H1 (cell line): ENCODE measurements around the gene TTC21A. TPM values are rescaled to one million over a fixed set of nuclear protein-coding genes. Genes with fewer than 3 reads are reported as not detected.

Source experiments
- CREB1 ChIP-seq: IDR thresholded peaks from 2 replicates; pipeline ENCODE4 v1.6.1; 2012; ENCODE audit warnings: inconsistent platforms
- RNF2 ChIP-seq: fragments of 200-900, 300-1000 bp; sonication (generic); IDR thresholded peaks from 2 replicates; pipeline ENCODE4 v1.7.1; 2016; ENCODE audit warnings: borderline replicate concordance, low read depth, mild to moderate bottlenecking, antibody characterized with exemption, low read length; ENCODE audit not compliant: poor library complexity, severe bottlenecking; ENCODE audit errors: missing control alignments
- SAP30 ChIP-seq: fragments of 300-600 bp; sonication (generic); IDR thresholded peaks from 2 replicates; pipeline ENCODE4 v1.7.1; 2012; ENCODE audit warnings: low read length, moderate library complexity, mild to moderate bottlenecking, inconsistent platforms; ENCODE audit not compliant: insufficient read depth, insufficient replicate concordance
- SP2 ChIP-seq: IDR thresholded peaks from 2 replicates; pipeline ENCODE4 v1.6.1; 2012; ENCODE audit warnings: mild to moderate bottlenecking, low read length, inconsistent platforms
- polyA plus RNA-seq, 7 experiments: library from polyadenylated mRNA; depleted of rRNA in 3 of 7; stranded (reverse) in 5 of 7; unstranded in 2 of 7; fragments of >200 nt in 5 of 7; fragments of 200-250 nt in 2 of 7; gene quantifications; 1 replicate in 5 of 7; 2 replicates in 1 of 7; 4 replicates in 1 of 7; pipeline versions ENCODE4 v1.2.1 to v1.2.3, GENCODE V29; 2011 to 2013; ENCODE audit warnings: missing spikeins in 2 of 7, mixed read lengths in 2 of 7
- total RNA-seq: library from RNA; stranded (reverse); fragmentation: NEBNext Ultra II Directional; extraction: Animal tissue kit (Norgen Biotek cat#: 25700); gene quantifications from 2 replicates; pipeline ENCODE4 v1.2.1, GENCODE V29; 2021

TTC21A gene
- total and polyA plus RNA-seq, 2 of the 8 experiments (the other 6 are each of a cell fraction or from before 2014, with no cell fraction given), result 2.3 to 2.8 TPM

GRCh38 chr3:39095778-39096177, 11.7 kb upstream of the TTC21A start (continued):
- TF ChIP-seq CREB1 (no peak), SAP30 (no peak), RNF2 (no peak), SP2 (no peak)
